NCI-H128 (cell line): ENCODE results near the gene UGT1A4.

Experiments
- DNase-seq: peaks from one replicate; lab custom pipeline; 2025; ENCODE audit not compliant: unreplicated experiment; lab: John Stamatoyannopoulos, UW

The UGT1A4 gene

DNA sequence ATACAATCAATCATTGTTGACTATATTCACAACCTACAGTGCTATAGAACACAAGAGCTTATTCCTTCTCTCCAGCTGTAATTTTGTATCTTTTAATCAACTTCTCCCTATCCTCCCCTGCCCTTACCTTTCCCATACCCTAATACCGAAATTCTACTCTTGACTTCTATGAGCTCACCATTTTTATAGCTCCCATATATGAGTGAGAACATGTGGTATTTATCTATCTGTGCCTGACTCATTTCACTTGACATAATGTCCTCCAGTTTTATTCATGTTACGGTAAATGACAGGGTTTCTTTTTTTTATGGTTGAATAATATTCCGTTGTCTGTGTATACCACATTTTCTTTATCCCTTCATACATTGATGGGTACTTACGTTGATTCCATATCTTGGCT, 62.2 kb downstream of the UGT1A4 start:
- no peak for DNase-seq

DNA sequence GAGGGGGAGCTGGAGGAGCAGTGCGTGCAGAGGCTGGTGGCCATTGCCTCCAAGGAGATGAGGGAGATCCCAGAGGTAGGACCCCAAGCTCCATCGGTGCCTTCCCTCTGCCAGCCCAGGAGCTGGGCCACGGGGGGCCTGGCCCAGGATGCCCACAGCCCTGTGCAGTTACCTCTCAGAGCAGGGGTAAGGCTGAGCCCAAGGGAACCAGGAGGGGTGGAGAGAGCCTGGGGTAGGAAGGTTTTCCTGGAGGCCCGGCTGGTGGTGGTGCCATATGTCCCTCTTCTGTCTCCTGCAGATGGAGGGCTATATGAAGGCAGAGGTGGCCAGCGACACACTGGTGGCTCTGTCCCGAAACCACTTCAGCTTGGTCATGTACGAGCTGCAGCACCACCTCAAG, 71.0 kb downstream of the UGT1A4 start:
- no peak for DNase-seq

DNA sequence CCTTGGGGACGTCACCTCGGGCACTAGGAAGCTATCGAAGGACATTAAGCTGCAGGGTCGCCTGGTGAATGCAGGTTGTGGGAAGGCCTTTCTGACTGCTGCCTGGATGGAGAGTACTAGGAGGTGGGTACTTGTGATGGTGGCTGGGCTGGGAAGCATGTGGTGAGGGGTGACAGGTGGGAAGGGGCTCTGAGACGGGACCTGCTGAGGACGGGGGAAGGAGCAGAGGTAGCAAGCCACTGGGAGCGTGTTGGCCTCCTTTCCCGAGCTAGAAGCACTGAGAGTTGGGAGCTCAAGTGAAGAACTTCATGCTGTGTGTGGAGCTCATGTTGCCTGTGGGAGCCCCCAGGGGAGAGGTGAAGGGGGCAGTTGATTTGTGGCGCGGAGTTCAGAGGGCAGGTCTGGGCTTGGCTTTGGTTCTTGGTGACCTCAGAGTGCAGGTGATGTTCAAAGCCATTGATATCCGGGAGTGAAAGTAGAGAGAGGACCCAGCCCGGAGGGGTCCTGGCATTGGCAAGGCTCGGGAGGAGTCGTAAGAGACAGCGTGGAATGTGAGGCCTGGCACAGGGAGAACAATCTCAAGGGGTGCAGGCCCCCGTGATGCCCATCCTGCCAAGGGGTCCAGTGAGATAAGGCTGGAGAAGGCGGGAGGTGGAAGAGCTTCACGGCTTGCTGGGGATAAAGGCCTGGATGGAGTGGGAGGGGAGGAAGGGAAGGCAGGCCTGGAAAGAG, 72.8 kb downstream of the UGT1A4 start:
- no peak for DNase-seq

GRCh38 chr2:233791883-233792329, 73.4 kb downstream of the UGT1A4 start:
- DNase-seq: no peak

- DNase-seq: no peak
Measured at GRCh38 chr2:233792720-233793119, 74.2 kb downstream of the UGT1A4 start.

GRCh38 chr2:233793465-233794127, 75.1 kb downstream of the UGT1A4 start:
- no peak for DNase-seq

- no peak for DNase-seq
Measured at GRCh38 chr2:233794128-233794658, 75.7 kb downstream of the UGT1A4 start.

- DNase-seq: no peak
Measured at GRCh38 chr2:233795735-233796171, 77.2 kb downstream of the UGT1A4 start.

DNA sequence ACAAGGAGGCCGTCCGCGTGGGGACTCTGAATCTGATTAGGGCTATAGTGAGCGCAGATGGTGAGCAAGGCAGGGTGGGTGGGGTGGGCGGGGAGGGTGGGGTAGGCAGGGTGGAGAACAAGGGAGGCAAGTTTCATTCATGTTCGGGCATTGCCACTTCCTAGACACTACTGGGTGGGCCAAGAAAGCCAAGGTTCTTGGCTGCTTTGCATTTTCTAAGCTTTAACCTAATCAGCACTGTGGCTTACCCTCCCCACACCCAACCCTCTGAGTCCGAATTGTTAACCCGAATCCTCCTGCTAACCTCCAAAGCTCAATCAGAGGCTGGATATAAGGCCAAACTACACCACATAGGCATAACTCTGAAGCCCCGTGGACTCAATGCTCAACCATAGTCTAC, 77.7 kb downstream of the UGT1A4 start:
- no peak for DNase-seq

DNA sequence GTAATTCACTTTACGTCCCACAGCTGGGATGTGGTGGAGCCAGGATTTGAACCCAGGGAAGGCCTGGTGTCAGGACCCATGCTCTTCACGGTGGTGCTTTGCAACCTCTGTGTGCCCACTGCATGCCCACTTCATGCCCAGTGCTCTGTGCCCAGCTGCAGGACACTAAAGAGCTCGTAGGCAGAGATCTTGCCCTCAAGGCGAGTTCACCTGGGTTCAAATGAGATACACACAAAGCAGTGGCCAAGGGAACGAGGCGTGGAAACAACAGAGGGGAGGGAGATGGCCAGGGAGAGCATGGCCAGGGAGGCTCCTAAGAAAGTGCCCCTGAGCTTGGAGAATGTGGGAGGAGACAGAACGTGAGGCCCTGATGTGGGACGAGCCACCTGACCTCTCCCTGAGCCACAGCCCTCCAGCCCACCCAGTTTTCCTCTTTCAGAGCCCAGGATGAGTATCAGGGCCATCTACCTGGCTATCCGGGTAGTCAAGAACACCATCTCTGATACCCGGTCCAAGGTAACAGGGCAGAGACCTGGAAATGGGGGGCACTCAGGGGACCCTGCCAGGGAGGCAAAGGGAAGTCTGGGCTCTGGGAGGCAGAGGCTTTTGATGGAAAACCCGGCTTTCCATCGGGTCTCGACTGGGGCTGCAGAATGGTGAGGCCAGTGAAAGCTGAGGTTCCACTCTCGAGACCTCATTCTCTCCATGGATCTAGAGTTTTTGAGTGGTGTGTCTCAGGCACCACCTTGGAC, 80.0 kb downstream of the UGT1A4 start:
- DNase-seq: no peak

DNA sequence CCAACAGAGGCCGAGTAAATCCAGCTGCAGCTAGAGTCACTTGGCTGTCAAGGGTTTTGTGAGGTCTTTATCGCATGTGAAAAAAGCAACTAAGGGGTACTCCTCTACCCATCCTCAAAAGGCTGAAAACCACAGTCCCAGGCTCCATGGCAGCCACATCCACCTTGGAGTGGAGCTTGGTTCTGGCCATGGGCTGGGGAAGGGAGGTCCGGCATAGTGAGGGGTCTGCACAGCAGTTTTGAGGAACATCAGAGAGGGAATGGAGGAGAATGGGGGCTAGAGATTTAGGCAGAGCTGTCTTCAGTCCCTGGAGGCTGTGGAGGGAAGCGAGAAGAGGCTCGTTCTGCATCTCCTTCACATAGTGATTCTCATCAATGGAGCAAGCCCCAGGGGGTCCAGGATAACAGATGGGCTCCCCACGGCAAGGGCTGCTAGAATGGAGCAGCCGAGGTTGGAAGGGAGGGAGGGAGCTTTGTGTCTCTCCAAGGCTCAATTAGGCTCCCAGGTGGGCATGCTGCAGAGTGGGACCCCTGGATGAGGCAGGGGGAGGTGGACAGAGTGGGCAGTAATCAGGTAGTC, 80.6 kb downstream of the UGT1A4 start:
- DNase-seq: no peak

GRCh38 chr2:233799716-233800115, 81.2 kb downstream of the UGT1A4 start:
- DNase-seq: no peak

DNA sequence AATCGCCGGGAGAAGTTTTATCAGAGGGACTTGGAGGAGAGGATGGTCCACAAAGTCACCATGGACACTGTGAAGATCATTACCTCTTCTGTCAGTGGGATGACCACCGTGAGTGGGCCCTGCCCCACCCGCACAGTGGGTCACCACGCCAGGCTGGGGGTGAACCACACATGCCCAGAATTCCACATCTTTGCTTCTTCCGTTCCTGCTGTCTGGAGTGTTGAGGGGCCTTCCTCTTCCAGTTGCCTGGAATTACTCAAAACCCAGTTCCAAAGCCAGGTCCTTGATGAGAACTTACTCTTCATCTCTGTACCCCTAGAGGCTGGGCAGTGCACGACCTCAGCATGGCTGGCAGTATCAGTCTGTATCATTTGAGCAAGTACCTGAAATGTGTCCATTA, 81.7 kb downstream of the UGT1A4 start:
- no peak for DNase-seq

- DNase-seq: no peak
Measured at GRCh38 chr2:233801357-233802131, 83.0 kb downstream of the UGT1A4 start.

DNA sequence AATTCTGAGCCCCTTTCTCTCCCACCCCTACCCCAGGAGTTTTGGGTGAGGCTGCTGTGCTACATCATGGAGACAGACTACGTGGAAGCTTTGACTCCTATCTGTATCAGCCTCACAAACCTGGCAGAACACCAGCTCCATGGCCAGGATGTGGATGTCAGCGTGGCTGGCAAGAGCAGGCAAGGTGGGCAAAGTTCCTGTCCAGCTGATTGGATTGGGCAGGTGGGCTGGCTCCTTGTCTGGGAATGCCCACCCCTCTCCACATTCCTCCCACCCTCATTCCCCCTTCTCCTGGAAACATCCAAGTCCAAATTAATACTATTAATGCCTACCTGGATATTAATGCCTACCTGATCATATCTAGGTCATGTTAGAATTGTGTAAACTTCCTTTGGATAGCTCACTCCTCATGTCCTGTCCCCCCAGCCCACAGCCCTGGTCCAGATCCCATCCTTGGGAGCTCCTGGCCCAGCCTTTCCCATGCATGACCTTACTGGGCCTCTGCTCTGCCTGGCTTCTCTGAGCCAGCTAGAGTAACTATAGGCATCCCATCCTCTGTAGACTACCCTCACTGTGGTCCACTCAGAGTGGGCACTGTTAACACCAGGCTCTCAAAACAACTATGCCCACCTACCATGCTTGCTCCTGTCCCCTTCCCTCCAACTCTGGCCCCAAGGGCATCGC, 83.7 kb downstream of the UGT1A4 start:
- no peak for DNase-seq

DNA sequence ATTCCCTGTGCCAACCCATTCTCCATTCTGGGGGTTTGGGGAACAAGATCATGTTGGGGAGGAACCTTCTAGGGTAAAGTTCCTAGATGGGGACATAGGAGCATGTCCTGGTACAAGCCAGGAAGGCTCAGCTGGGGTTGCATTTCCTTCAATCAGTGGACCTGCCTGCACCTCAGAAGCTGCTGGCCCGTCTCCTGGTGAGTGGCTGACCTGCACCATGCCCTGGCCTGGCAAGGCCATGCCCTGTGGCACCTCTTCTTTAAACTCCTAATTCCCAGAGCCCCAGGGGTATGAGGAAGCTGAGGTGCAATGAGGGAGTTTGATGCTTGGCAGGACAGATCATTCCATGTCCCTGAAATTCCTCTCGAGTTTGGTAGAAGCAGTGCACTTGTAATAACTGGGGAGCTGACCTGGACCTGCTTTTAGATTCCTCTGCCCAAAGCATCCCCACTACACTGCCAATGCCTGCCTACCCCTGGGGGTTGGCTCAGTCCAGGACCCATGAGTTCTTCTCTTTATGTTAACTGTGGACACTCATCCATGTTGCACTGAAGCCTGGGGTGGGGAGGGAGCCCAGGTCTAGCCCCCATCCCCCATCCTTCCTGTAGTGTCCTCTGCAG, 84.9 kb downstream of the UGT1A4 start:
- DNase-seq: no peak

DNA sequence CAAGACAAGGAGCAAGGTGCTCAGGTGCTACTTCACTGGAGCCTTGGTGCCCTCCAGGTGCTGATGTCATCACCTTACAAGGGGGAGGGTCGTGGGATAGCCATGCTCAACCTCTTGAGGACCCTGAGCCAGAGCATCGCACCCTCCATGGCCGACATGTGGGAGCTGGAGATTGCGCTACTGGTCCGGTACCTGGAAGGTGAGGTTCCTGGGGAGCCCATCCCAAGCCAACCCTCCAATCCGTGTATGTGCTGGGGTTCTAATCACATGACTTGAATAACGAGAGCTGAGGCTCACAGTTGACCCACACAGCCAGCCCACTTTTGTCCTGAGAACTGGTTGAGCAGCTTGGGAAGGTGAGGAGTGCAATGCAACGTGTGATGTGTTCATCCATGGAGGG, 85.5 kb downstream of the UGT1A4 start:
- no peak for DNase-seq

GRCh38 chr2:233807215-233807865, 88.8 kb downstream of the UGT1A4 start:
- no peak for DNase-seq
